Activated CD8-positive, alpha-beta memory T cell treated with anti-CD3 and anti-CD28 coated beads for 4 hours (primary cell): ENCODE data around the gene AMER1.
"Not testable (repeated sequence)": the region's sequence is repeated elsewhere in the genome, so short reads cannot be mapped to it uniquely, and the experiment has no call there.

ENCODE experiments used
- DNase-seq, 2 donors: peaks; one replicate each; pipeline ENCODE4 v3.0.0-alpha.2; 2020; ENCODE audit warnings: low read depth in 2 of 2

The AMER1 gene

DNA sequence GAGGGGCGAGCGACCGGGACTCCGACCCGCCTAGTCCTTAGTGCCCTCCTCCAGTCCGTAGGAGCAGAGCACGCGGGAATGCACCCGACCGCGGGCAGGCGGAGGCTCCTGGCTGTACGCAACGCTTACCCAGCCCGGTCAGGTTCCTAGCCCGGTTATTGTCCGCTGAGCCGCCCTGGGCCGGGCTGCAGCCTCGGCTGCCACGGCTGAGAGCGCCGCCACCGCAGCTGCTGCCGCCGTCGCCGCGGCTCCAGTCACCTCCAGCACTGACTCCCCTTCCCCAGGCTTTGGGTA is at the start of gene AMER1:
Gene AMER1 (minus strand): TSS at position 268 of the 294 bp plus-strand sequence. CDS start 12,422 bp downstream, outside the sequence.
- DNase-seq: no peak

DNA sequence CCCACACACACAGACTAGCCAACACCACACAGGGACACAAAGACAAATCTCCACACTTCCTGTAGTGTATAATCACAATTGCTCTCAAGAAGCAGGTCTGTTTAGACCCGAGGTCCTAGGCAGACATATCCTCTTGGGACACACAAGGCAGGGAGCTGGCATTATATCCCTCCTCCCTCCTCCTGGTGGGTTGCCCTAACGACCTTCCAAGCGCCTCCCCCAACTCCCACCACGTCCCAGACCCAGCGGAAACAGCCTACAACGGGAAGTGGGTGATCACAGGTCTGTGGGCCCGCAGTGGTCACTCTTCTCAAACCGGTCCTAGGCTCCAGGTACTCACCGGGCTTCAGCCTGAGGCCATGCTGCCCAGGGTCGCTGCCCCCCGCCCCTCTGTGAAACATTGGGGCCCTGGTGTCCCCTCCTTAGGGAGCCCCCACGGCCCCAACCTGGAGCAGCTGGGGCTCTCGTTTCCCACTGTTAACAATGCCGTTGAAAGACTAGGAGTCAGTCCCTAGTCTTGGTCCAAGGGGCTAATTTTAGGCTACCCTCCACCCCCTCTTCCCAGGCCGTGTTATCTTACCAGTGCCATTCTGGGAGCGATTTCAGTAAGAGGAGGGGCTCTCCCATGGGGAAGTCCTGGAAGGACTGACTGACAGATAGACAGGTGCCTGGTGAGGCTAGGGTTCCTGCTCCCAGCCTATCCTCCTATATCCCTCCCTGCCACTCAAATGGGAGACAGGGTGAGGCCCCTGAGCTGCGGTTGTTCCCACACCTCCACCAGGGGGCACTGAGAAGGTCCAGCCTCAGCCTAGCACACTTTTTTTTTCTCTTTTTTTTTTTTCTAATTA is 24.8 kb upstream of the AMER1 start, which contains the start of gene ASB12:
Gene ASB12 (minus strand): TSS at position 485 of the 848 bp plus-strand sequence. CDS start 4,957 bp downstream, outside the sequence.
- no peak for DNase-seq

DNA sequence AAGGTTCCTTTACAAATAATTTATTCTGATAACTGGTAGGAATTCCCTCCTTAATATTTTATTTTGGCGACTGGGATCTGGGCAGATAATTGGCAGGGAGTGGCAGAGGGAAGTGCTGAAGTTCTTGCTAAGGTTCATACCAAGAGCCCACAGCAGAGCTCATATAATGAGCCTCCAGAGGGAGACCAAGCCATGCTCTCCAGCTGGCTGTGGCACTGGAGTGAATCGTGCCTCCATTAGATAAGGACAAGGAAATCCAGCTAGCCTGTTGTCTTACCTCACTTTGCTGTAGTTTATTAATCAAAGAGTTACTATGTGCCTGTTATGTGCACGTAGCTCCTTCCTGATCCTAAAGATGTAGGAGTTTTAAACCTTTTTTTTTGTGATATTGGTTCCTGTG is 23.6 kb upstream of the AMER1 start:
- DNase-seq: no peak

DNA sequence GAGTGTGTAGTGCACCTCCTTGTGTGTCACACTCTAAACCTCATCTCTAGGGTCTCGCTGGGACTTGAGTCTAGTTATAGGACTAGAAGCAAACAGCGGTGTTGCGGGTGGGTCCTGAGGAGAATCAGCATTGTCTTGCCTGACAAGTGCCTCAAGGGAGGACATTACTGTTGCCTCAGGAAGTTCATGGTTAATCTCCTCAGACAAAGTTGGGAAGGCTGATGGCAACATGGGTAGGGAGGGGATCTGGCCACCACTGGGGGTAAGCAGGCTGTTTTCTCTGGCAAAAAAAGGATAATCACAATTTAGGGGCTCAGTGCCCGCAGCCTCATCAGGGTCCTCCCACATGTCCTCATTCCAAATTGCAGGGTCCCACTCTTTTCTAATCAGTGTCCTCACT is 12.5 kb upstream of the AMER1 start:
- DNase-seq: no peak

DNA sequence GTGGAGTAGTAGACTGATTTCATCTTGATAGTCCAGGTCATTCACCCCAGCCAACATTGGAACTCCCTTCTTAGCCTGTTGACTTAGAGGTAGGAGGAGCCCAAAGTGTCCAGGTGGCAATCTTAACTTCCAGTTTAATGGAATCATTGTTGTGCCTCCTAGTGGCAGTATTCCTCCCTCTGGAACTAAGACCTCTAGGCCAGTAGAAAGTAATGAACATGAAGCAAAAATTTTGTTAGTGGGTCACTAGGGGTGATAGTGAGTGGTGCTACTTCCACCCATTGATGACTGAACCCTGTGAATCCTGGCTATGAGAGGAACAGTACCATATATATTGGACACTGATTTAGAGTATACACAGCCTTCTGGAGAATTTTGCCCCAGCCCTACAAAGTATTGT is 8.5 kb upstream of the AMER1 start:
- not testable (repeated sequence) for DNase-seq

DNA sequence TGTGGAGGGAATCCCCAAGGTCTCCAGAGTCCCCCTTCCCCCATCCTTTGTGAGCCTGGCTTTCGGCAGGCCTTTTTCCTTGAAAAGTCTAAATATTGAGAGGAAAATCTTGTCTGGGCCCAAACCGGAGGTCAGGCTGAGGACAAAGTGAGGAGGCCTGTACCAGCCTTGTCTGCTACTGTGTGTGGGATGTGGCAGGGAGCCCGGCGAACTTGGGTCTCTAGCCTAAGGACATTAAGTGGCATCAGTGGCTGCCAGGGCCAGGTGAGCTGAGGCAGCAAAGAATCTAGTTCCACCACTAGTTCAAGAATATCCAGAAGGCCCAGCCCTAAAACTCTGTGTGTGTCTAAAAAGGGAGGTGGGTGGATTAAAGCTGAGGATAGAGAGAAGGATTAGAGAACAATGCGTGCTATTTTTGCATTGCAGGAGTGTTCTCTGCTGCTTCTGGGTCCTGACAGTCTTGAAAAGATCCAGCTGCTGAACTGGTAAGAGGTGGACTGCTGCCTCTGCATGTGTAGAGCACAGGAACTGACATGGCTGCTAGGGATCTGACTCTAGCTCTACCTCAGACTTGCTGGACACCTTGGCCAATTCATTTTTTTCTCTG is 1.2 kb upstream of the AMER1 start:
- DNase-seq: no peak

DNA sequence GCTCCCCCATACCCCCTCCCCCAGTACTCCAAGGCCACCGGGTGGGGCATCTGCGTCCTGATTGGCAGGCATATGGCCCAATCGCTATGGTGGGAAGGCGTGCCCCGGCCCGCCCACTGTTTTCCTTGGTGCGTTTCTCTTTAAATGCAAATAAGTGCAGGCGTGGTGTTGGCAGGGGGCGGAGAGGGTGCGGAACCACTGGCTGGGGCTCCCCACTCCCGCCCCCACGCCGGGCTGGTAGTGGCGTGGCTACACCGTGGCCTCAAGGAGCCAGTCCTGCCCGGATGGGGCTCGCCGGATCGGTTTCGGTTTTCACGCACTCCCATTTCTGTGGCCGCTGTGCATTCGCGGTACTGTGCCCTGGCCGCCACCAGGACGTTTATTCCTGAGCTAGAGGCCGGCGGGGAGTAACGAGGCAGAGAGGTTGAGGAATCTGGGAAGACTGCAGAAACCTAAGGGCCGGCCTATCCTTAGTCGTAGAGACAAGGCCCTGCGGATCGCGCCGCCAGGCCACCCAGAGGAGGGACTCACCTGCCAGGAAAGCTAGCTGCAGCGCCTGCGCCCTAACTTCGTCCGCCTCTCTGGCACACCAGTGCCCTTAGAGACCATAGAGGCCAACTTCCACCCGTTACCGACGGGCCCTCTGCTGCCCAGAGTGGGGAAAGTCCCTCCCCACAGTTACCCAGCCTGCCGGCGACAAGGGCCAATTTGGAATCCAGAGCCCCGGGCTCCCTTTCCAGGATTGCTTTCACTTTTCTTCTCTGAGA is 410 bp upstream of the AMER1 start:
- peak; percentile 75 for DNase-seq

DNA sequence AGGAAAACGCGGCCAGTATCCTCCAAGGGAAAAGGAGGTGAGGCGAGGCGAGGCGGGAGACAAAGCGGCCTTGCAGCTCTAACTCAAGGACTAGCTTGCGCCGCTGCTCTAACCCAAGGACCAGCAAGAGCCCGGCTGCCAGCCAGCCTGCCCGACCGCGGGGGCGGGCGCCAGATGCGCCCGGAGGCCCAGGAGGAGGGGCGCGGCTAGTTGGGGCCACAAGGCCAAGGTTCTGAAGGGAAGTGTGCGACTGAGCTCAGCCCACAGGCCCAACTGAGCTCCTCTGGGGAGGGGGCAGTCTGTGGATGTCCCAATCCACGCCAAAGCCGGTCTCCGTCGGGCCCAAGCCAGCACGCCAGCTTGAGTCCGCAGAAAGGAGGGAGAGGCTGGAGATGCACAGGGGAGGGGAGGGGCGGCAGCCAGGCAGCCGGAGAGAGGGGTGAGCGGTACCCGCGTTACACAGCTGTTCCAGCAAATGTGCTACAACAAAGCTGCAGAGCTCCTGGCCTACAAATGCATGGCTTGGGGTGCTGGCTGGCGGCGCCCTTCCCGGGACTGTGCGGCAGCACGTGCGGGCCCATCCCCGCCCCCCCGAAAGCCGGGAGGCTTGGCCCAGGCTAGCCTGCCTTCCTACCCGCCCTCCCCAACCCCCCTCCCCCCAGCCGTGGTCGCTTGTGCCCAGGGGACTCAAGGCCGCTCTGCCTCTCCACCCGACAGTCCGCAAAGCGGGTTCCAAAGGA is 637 bp downstream of the AMER1 start:
- DNase-seq: no peak

DNA sequence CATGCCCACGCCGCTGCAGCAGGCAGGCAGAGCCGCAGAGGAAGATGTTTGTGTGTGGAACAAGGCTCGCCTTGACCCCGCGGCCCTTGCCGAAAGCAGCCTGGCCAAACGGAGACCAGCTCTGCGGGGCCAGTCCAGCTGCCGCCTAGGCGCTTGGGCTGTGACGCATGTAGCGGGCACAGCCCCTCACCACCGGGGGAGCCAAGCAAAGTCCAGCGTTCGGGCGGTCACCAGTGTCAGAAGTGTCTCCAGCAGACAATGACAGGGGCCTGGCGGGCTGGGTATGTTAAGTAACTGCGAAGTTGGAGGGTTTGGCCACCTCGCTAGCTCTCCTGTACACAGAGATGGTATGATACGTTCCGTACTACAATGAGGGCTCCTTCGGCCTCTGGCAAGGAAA is 1.3 kb downstream of the AMER1 start:
- no peak for DNase-seq

DNA sequence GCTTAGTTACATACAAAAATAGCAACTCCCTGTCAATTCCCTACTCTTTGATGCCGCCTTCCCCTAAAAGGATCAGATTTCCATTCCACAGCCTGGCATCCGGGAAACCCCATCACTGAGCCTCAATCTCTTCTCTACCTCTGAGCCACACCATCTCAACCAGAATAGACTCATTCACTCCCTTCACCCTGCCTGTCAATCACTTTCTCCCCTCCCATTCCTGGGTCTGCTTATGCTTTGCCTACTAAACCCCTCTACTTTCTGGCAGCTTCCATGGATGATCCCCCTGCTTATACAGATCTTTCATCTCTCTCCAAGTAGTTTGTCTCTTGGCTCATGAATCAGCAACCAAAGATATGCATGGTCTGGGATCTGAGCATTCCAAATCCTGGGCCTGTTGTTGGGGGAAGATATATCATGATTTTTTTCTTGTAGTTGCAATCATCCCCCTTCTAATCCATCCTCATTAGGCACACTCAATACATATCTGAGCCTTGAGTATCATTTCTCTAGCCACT is 2.6 kb downstream of the AMER1 start:
- DNase-seq: no peak

DNA sequence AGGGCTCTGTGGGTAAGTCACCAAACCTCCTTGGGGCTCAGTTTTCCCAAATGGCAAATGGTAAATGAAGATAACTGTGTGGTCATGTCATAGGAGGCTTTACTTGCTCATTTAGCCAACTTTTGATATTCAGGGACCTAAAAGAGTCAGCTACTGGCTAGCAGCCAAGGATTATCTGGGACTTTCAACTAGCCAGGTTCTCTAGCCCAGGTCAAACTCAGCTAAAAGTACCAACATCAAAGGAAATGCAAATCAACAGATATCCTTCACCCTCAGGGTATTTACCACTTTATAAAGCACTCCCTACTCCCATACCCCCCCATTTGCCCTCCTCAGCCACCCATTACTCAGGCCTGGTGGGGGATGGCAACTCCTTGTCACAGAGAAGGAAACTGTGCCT is 7.5 kb downstream of the AMER1 start:
- no peak for DNase-seq

DNA sequence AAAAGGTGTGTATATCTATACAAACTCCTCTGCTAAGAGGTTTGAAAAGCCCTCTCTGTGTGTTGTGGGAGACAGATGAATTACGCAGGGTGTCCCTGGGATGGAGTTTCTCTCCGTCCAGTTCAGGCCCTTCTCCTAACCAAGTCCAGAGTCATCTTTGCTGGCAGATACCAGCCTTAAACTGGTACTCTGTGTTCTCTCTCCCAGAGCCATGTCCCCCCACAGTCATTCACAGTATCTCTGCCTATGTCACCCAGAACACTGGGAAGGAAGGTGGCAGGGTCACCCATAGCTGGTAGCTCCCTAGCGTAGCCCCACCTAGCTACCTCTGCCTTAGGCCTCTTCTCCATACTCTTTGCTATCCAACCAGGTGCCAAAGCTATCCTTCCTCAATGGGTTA is 8.9 kb downstream of the AMER1 start:
- no peak for DNase-seq

DNA sequence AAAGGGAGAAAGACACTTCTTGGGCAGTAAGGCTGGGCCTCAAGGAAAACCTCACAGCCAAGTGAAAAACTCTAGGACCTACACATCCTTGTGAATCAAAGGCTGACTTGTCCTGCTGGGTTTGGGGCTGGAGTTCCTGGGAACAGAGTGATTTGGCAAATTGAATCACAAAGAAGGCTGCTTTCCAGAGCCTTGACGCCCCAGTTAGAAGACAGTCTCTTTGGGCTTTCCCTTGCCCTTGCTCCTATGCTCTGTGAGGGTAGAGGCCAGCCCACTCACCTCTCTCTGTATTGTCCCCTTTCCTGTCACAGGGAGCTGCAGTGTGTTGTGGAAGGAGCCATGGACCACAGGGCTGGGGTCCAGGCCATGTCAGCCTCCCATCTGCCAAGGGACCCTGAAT is 9.6 kb downstream of the AMER1 start:
- DNase-seq: no peak

DNA sequence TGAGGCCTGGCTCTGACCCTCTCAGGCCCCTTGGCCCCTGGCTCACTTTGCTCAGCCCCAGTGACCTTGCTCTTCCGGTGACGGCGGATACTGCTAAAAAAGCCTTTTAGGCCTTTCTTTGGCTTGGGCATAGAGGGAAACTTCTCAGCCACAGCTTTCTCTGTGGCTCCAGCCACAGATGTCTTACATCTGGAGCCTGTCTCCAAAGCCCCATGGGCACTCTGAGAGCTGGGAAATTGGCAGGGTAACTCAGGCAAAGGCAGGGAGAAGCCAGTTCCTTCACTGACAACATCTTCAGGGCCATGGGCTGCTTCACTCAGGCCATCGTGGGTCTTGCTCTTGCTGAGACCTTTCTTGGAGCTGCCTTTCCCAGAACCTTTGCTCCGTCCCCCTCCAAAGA is 12.8 kb downstream of the AMER1 start:
- no peak for DNase-seq

DNA sequence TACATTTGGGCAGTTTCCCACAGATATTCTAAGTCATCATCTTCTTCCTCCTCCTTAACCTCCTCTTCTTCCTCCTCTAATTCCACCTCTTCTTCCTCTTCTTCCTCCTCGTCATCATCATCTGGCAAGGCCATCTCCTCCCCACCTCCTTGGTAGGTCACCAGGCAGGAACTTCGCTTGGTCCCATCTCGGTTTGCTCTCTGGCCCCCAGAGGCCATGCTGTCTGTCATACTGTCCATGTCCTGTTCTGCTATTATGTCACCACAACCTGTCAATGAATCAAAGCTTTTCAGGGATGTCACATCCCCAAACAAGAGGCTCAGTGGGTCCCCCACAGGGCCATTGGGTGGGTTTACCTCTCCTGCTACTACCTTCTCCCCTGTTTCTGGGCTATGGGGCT is 13.5 kb downstream of the AMER1 start:
- DNase-seq: no peak

DNA sequence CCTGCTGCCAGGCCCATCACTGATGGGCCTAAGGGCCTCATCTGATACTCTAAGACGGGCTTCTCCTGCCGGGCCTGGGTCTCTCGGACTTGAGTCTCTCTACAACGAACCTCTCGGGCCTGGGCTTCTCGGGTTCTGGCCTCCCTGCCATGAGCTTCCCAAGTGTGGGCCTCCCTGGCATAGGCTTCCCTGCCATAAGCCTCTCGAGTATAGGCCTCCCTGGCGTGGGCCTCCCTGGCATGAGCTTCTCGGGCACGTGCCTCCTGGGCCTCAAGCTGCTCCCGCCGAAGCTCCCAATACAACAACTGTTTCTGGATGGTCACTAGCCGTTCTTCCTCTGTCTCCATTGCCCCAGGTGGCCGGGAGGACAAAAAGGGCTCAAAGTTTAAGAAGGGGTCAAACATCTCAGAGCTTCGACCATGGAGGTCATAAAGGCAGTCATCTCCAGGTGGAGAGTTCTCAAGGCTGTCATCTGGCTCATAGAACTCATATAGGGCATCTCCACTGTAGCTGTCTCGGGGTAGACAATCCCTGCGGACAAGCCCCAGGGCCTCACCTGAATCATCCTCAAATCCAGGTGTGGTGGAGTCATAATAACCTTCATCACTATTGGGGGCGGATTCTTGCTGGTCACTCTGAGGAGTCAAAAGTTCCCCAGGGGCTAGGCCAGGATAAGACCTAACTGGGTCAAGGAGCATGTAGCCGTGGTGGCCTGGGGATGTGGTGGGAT is 14.1 kb downstream of the AMER1 start:
- DNase-seq: no peak

DNA sequence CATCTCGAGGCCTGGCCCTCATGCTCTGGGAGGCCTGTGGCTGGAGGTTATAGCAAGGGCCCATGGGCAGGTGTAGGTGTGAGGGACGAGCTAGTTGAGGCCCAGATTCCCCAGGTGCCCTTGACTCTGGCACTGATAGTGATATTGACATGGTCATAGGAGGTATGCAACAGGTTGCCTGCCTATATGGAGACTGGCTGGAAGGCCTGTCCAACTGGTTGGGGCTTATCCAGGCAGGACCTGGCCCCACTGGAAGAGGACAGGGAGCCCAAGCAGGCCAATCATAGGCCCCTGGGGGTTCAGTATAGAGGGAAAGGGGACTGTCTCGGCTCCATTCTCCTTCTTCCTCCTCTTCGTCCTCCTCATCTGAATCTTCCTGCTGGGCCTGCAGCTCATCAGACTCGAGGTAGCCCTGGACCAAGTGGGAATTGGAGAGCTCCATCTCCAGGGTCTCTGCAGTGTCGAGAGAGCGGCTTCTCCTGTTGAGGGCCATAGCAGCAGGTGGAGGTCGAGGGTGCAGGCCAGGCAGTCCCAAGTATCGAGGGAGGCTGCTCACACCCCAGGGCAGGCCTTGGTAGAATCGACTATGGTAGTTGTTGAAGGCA is 15.3 kb downstream of the AMER1 start:
- no peak for DNase-seq

DNA sequence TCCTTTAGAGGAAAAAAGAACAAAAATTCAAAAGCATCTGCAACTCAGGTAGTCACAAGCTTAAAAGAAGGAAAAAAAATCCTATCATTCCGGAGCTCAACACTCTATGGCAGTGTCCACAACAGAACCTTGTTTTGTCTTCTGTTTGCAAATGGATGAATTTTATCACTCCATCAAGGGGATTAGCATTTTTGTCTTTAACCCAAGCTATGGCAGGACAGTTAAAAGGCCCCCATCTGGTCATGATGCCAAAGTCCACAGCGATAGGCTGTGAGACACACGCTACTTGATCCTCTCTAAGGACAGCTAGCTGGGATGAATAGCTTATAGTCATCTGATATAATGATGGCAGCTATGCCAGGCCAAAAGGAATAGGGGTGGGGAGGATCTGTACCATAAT is 16.6 kb downstream of the AMER1 start:
- no peak for DNase-seq

DNA sequence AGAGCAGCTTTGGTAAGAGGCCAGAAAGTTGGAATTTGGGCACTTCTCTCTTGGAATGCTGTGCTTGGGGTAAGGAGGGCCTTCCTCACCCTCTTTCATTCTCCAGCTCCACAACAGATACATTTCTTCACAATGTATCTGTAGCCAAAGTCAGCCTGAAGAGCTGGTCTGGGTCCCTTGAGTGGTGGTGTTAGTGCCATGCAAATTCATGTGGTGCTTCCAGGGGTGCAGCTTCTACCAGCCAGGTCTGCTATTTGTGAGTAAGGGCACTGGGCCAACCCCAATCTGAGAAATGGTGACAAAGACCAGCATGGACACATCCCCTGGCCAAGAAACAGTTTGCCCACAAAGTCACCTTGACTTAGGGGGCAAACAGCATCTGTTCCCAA is 17.8 kb downstream of the AMER1 start:
- DNase-seq: no peak

DNA sequence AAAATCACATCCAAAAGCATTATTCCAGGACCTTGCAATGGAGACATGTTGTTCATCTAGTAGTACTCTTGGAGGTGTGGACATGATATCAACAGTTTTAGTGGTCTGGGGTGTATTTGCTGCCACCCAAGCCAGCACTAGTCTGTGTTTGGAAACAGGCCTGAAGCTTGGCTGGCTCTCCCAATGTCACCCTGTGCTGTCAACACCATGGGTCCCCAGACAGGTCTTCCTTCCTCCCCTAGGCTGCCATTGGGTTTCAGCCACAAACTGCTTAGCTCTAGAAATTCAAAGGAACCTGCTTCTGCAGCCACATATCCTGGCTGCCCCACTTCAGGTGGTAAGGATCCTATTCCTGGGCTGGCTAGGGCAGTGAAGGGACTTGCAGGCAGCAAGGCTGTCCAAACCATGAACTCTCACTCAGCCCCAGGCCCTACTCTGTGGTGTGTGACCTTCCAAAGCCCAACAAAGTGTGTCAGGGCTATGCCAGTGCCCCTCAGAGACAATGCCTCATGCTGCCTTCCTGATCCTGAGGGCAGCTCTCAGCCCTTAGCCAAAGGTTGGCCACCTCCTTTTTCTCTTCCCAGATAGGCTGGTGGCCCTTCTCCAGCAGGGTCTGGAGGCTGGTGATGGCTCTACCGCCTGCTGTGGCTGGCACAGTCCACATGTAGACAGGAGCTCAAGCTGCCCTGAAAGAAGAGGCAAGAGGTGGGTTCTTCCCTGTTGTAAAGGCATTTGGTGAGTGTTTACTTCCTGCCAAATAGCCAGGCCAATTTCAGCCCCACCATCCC is 18.3 kb downstream of the AMER1 start:
- no peak for DNase-seq
